ENCODE results near the gene TSPAN5.

TSPAN5 gene

GRCh38 chr4:98566361-98567008 lies 91.9 kb downstream of the TSPAN5 start:
- no peak overlapping the region for H3K4me3 ChIP-seq (ENCODE audit: low read depth, low read length)

GRCh38 chr4:98565681-98566301 lies 92.6 kb downstream of the TSPAN5 start:
- CTCF ChIA-PET, result no interaction called here
- H3K9me3 ChIP-seq (ENCODE audit: control insufficient read depth, insufficient read depth, low read depth, low read length), result no peaks in the 10 kb centered on the region
- H3K36me3 ChIP-seq (ENCODE audit: control insufficient read depth in 2 of 2, insufficient read depth in 1 of 2, low read length in 2 of 2), result no peaks in the 10 kb centered on the region
- POLR2A ChIA-PET, result no interaction called here
- H3K27ac ChIP-seq (ENCODE audit: extremely low read depth, low read depth, low read length), result no peak overlapping the region
- TF ChIP-seq ZNF626 (tag by site-specific recombination; IDR thresholded peaks at IDR 0.05) (no peak), ZNF514 (tag by site-specific recombination; IDR thresholded peaks at IDR 0.05) (no peak), ZNF843 (tag by site-specific recombination; IDR thresholded peaks at IDR 0.05) (no peak), ZNF26 (tag by site-specific recombination; IDR thresholded peaks at IDR 0.05) (no peak)
- H3K4me3 ChIP-seq (ENCODE audit: low read depth, low read length), result no peak overlapping the region
- H3K4me1 ChIP-seq (ENCODE audit: control insufficient read depth, insufficient read depth, low read length), result no peaks in the 10 kb centered on the region

More at GRCh38 chr4:98566361-98567008, 91.9 kb downstream of the TSPAN5 start:
- Histone ChIP-seq H3K4me1 (ENCODE audit: control insufficient read depth, insufficient read depth, low read length) (no peaks in the 10 kb centered on the region), H3K27ac (ENCODE audit: extremely low read depth, low read depth, low read length) (no peak overlapping the region), H3K9me3 (ENCODE audit: control insufficient read depth, insufficient read depth, low read depth, low read length) (no peaks in the 10 kb centered on the region), H3K36me3 (ENCODE audit: control insufficient read depth in 2 of 2, insufficient read depth in 1 of 2, low read length in 2 of 2) (no peaks in the 10 kb centered on the region)
- TF ChIP-seq TRIM28 (IDR thresholded peaks at IDR 0.05; ENCODE audit: borderline replicate concordance, low read length), result no peak
- peak; percentile 96 for TF ChIP-seq ZIC2 (tag by site-specific recombination; IDR thresholded peaks at IDR 0.05)
- ChIA-PET POLR2A (no interaction called here), CTCF (no interaction called here)

- POLR2A ChIA-PET, result no interaction called here
- CTCF ChIA-PET, result no interaction called here
- Histone ChIP-seq H3K4me3 (ENCODE audit: low read depth, low read length) (no peak overlapping the region), H3K9me3 (ENCODE audit: control insufficient read depth, insufficient read depth, low read depth, low read length) (no peaks in the 10 kb centered on the region), H3K4me1 (ENCODE audit: control insufficient read depth, insufficient read depth, low read length) (no peaks in the 10 kb centered on the region), H3K27ac (ENCODE audit: extremely low read depth, low read depth, low read length) (no peak overlapping the region), H3K36me3 (ENCODE audit: control insufficient read depth in 2 of 2, insufficient read depth in 1 of 2, low read length in 2 of 2) (no peaks in the 10 kb centered on the region)
- TF ChIP-seq ZBTB21 (tag by site-specific recombination; IDR thresholded peaks at IDR 0.05) (no peak), ZNF645 (tag by site-specific recombination; IDR thresholded peaks at IDR 0.05) (no peak), ZNF501 (tag by site-specific recombination; IDR thresholded peaks at IDR 0.05) (no peak), ZNF654 (tag by site-specific recombination; IDR thresholded peaks at IDR 0.05; ENCODE audit: low read depth) (no peak), ZNF280D (tag by site-specific recombination; IDR thresholded peaks at IDR 0.05) (no peak), ZBTB7A (tag by site-specific recombination; IDR thresholded peaks at IDR 0.05; ENCODE audit: low read depth) (no peak), ZNF341 (tag by site-specific recombination; IDR thresholded peaks at IDR 0.05; ENCODE audit: low read depth) (no peak), ZNF670 (tag by site-specific recombination; IDR thresholded peaks at IDR 0.05; ENCODE audit: low read depth) (no peak), ZNF404 (tag by site-specific recombination; IDR thresholded peaks at IDR 0.05) (no peak), KLF8 (tag by site-specific recombination; IDR thresholded peaks at IDR 0.05) (no peak), ZNF394 (tag by site-specific recombination; IDR thresholded peaks at IDR 0.05; ENCODE audit: borderline replicate concordance) (no peak), ZNF148 (tag by site-specific recombination; IDR thresholded peaks at IDR 0.05; ENCODE audit: borderline replicate concordance) (no peak), ZNF561 (tag by site-specific recombination; IDR thresholded peaks at IDR 0.05; ENCODE audit: borderline replicate concordance) (no peak), ZSCAN30 (tag by site-specific recombination; IDR thresholded peaks at IDR 0.05) (no peak), ELK4 (IDR thresholded peaks at IDR 0.05; ENCODE audit: borderline replicate concordance, low read depth, low read length) (no peak), ZNF248 (tag by site-specific recombination; IDR thresholded peaks at IDR 0.05) (no peak)
Measured at GRCh38 chr4:98564852-98565251, 93.6 kb downstream of the TSPAN5 start.

Measured in HEK293 (cell line).